ENCODE data around the gene EXD3.
A peak's percentile ranks its signal among the peaks of the same experiment; 100 is the strongest.
"Not testable (repeated sequence)": the region's sequence is repeated elsewhere in the genome, so short reads cannot be mapped to it uniquely, and the experiment has no call there.

EXD3 gene, protein sequence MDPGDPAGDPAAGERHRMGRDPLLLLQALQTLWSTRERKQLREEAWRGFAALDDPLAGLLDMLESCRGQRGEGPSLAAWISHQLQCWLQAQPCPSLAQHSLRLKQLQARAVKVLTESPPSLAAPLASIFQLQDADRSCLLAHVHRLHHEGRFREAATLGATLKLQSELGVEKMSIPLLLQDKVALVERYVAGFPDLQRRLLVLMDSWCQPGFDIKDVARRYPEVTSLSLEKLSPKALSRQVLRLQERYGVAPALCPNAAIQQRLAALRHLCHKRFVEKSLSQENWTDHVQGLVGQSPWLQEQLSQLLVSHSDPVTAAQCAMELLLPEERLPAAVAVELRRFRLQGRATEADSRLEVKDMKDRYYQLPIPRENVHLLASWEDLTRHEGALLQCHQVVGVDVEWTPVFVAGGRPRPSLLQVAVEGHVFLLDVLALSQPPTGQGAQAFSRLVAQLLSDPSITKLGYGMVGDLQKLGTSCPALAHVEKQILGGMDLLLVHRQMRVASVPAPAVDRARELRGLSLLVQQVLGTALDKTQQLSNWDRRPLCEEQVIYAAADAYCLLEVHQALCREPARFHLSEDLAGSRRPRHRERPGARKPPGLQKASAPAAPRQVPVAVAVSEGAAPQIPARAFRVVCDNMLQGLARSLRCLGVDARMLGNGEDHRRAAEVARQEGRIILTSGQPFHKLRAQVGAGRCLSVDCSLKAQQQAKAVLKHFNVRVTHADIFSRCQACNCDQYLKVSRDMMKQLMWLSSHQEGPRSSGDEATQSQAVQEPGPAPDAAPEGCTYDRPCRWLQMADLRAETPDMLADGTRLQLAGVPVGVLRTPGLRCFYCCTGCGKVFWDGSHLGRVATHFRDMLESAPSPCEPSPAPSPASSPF

DNA sequence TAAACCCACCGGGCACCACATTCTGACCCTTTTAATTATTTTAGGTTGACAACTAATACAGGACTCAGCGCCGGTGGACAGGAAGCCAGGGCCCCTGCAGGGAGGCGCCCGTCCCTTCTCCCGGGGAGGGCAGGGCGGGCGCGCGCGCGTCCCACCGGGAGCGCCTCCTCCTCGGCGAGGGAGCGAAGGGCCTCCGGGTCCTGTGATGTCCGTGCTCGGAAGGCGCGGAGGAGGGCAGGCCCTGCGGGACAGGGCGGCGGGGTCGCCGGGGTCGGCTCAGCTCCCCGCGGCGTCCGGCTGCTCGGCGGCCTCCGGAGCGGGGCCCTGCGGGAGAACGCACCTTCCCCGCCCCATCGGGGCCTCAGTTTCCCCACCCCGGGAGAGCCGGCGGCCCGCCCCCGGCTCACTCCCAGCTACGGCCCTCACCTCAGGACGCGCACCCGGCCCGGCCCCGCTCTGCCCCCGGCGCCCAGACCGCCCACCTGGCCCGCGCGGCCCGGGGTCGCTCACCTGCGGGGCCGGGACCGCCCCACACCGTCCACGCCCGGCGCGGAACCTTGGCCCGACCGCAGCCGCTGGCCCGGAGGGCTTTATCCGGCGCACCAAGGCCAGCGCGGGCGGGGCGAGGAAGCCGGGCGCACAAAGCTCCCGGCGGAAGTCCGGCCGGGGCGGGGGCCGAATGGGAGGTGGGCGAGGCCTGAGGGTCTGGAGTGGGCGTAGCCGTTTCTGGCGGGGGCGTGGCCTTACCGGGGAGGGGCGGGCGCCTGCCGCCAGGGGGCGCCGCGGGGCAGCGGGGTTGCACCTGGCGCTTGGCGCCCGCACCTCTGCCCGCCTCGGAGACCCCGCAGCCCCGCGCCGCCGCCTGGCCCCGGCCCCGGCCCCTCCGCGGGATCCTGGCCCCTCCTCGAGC is at the start of gene EXD3, which contains the start of gene NOXA1:
TSS of gene EXD3 (minus strand) at position 559 of the 910 bp plus-strand sequence. CDS start 27,805 bp downstream, outside the sequence.
TSS of gene NOXA1 (plus strand) at position 790 of the 910 bp plus-strand sequence. CDS start 137 bp downstream, outside the sequence.
- peak; percentile 55 to 69 for DNase-seq

DNA sequence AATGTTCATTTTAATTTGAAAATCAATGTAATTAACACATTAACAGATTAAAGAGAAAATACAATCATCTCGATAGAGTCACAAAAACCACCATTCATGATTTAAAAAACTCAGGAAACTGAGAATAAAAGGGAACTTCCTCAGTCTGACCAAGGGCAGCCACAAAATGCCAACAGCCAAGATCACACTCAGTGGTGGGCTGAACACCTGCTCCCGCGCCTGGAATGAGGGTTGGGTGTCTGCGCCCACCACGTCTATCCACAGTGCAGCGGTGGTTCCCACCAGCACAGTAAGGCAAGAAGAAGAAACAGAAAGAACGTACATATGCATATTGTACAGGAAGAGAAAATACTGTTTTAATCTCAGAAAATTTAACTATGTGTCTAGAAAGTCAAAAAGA is 47.8 kb upstream of the EXD3 start:
- DNase-seq: no peak

DNA sequence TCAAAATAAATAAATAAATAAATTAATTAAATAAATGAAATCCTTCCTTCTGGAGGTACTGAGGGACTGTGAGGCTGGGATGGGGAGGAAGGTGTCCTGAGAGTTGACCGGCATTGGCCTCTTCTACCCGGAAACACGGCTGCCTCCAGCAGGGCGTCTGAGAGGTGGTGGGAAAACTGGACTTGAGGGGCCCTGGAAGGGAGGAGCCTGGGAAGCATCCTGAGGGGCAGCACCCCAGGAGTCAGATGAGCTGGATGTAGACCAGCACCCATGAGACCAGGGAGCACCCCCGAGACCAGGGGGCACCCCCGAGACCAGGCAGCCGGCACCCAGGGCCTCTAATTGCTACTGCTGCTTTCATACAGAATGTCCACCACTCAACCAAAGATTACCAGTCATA is 44.9 kb upstream of the EXD3 start:
- DNase-seq: no peak

DNA sequence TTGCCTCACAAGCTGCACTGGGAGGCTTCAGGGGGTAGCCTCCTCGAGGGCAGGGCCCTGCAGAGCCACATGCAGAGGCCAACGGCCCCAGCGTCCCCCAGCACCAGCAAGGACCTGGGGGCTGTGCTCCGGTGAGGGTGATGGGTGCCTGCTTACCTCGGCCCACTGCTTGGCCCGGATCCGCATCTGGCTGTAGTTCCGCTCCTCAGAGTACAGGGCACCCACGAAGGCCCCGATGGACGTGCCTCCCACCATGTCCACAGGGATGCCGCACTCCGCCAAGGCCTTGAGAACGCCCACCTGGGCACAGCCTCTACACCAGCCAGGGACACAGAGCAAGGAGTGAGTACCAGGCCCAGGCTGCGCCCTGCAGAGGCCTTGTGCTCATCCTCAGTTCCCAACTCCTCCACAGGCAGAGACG is 44.2 kb upstream of the EXD3 start:
- DNase-seq: no peak

DNA sequence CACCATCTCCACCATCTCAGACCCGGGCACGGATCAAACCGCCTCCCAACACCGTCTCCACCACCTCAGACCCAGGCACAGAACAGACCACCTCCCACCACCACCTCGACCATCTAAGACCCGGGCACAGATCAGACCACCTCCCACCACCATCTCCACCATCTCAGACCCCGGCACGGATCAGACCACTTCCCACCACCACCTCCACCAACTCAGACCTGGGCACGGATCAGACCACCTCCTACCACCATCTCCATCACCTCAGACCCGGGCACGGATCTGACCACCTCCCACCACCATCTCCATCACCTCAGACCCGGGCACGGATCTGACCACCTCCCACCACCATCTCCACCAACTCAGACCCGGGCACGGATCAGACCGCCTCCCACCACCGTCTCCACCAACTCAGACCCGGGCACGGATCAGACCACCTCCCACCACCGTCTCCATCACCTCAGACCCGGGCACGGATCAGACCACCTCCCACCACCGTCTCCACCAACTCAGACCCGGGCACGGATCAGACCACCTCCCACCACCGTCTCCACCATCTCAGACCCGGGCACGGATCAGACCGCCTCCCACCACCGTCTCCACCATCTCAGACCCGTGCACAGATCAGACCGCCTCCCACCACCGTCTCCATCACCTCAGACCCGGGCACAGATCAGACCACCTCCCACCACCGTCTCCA is 43.6 kb upstream of the EXD3 start:
- not testable (repeated sequence) for DNase-seq

DNA sequence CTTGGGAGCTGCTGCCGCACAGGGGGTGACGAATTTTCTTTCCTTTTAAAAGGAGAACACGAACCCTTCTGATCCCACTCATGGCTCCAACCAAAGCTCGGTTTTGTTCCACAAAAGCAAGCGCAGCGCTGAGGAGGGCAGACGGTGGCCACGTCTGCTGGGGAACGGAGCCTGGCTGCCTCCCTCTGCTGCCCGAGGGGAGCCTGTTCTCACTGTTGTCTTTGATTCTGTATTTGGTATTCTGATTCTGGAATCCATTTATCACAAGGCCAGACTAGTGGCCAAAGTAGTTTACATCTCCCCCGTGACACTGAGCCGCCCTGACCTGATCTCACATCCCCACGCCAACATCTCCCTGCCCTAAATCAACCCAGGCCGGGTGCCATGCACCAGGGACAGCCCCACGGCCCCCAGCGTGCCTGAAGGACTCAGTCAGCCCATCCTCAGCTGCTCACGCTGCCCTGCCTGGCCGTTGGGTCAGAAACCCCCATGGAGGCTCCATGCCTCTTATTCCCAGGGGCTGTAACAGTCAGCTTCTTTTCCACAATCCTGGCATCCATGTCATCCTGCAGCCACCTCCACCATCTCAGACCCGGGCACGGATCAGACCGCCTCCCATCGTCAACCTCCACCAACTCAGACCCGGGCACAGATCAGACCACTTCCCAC is 42.9 kb upstream of the EXD3 start:
- no peak for DNase-seq

GRCh38 chr9:137465000-137465719 is 42.2 kb upstream of the EXD3 start:
- no peak for DNase-seq

DNA sequence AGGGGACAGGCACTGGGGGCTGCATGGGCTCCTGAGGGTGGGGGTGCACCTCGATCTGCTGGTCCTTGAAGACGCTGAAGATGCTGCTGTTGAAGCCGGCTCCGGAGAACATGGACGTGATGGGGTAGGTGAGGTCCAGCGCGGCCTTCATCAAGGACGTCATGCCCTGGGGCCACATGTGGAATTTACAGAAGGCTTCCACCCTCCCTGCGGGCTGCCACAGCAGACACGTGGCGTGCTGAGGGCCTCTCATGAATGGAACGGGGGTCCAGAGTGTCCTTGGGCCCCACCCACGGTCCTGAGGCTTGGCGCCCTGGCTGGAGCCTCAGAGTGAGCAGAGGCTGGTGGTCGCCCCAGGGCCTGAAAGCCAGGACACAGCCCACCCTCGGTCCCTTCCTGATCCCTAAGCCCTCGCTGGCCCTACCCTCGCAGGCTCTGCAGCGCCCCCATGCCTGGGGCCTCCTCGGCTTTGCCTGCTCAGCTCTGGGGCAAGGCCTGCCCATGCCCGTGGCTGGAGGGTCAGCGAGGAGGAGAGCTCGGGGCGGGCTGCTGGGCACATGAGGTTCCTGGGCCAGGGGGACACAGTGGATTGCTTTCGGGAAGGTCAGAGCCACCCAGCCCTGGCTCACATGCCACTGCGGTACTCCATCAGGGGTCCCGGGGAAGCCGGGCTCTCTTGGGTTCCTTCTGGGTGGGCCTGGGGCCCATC is 41.5 kb upstream of the EXD3 start:
- DNase-seq: no peak

DNA sequence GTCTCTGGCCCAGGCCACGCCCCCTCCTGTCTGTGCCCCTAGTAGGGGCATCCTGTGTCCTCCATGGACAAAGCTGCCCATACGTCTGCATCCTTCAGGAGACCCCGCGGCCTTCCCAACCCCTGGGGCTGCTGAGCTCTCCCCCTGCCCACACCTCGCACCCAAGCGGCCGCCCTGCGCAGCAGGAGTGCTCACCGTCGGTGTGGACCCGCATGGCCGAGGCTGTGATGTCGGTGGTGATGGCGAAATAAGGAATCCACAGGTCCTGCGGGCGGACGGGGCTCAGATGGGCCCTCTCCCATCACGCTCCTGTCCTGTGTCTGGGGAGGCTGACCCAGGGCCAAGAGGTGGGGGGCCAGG is 40.9 kb upstream of the EXD3 start:
- DNase-seq: no peak

DNA sequence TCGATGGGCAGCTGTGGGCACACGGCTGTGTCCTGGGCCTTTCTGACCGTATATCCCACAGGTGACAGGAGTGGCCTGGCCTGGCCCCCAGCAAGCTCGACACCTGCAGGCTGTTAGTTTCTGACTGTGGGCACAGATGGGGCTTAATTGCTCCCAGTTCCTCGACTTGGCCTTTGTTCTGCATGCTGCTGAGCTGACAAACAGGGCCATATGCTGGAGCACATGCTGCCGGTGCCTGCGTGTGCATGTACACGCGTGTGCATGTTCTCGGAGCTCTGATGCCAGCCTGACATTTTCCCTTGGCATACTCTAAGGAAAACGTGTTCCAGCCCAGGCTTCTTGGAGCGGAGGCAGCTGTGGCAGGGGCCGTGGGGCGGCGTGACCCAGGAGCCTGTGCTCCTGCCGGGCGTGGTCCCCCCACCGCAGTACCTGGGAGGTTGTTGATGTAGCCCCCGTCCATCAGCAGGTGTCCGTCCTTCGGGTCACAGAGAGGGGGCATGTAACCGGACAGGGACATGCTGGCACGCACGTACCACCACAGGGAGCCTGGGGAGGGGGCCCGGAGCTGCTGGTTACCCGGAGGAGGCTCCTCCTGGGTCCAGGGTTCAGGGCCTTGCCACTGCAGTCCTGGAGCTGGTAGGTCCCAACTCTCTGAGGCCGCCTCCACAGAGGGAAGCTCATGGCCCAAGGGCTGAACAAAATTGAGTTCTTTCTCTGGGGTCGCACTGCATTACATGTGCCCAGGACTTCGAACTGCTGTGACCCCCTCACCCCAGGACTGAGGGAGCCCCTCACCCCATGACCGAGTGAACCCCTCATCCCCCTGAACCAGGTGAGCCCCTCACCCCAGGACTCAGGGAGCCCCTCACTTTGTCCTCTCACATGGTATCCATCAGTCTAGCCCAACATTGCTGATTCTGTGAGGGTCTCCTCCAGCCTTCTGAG is 40.3 kb upstream of the EXD3 start:
- DNase-seq: no peak

DNA sequence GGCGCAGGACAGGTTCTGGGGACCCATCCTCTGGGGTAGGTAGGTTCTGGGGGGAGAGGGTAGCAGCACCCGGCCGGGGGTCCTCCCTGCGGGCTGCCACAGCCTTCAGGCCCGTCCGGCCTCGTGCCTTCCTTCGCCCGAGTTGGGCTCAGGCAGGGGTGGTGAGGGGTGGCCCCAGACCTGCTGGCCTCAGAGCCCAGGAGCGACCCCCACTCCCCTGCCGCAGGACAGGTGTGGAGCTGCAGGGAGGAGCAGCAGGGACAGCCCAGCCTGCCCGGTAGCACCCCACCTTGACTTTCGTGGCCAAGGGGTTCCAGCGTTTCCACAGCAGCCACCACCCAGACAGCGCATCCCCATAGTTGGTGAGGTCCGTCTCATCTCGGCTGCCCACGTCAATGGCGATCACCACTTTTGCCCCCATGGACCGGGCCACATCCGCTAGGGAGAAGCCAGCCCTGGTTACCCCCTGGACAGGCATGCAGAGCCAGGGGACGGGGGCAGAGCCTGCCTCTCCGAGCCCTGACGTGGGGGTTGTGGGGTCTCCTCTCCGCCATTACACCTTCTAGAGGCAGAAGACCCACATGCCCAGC is 39.5 kb upstream of the EXD3 start:
- DNase-seq: no peak

DNA sequence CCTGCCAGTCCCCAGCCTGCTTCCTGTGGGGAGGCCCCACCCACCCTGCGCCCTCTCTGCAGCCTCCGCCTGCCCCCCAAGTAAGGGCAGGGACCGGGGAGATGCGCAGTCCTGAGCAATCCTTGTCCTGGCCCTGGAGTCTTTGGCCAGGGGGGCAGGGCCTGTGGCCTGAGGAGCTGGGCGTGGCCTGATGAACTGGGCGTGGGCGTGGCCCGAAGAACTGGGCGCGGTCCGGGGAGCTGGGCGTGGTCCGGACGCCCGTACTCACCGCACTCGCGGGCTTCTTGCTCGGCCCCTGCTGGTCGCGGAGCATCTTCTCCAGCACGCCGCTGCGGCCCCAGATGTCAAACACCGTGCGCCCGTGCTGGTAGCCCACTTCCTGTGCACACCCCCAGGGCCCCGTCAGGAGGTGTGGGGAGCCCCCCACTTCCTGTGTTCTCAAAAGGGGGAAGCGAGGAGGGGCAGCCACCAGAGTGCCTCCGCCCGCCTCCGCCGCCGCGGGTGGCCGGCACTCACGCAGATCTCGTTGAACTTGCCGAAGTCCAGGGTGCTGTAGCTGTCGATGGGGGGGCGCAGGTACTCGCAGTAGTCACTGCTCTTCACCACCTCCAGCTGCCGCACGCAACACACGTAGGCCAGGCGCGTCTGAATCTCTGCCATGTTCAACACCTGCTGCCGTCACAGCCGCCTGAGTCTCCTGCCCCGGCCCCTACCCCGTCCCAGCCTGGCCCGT is 38.9 kb upstream of the EXD3 start:
- DNase-seq: no peak

DNA sequence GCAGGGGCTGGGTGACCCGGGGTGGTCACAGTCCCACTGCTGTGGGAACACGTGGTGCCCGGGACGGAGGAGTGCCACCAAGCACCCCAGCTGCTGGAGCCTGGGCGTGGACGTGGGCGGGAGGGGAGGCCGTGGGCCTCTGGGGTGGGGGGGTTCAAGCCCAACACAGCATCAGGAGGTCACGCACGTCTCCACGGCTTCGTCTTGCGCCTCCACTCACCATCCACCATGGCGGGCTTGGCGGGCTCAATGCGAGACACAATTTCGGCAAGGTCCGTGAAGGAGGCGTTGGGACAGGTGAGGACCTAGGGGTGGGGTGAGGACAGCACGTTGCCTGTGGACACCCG is 38.3 kb upstream of the EXD3 start:
- DNase-seq: no peak

DNA sequence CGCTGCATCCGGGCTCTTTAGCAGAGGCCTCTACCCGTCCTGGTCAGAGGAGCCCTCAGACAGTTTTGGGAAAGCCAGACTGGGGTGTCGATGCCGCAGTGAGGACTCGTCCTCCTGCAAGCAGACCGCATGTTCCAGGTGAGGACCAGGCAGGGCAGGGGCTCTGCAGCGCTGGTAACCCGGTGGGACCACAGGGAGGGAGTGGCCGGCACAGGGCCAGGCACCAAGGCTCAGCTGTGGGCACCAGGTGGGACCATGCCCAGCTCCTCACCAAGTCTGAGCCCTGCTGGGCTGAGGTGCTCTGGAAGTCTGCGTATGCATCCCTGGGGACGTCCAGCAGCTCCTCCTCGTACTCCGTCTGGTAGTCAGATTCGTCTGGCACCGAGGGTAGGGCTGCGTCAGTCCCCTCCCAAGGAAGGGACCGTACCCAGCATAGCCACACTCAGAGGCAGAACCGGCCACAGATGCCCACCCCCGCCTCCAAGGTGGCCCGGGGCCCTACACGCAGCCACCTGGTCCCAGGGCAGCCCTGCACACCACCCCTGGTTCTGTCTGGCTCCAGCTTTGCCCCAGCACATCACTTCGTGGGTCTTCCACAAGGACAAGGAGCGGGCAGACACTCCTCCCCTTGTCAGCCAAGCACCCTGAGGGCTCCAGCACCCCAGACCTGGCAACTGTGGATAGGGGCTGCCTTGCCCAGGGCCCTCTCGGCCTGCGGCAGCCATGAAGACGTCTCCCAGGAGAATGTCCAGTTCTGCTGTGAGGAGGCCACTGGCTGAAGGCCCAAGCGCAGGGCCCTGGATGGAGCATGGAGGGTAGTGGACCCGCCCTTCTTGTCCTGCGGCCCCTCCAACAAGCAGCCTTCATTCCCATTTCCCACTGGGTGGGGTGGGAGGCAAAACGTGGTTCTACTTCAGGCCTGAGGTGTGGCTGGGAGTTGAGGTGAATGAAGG is 37.7 kb upstream of the EXD3 start:
- DNase-seq: no peak

GRCh38 chr9:137459601-137460362 is 36.8 kb upstream of the EXD3 start:
- DNase-seq: no peak

DNA sequence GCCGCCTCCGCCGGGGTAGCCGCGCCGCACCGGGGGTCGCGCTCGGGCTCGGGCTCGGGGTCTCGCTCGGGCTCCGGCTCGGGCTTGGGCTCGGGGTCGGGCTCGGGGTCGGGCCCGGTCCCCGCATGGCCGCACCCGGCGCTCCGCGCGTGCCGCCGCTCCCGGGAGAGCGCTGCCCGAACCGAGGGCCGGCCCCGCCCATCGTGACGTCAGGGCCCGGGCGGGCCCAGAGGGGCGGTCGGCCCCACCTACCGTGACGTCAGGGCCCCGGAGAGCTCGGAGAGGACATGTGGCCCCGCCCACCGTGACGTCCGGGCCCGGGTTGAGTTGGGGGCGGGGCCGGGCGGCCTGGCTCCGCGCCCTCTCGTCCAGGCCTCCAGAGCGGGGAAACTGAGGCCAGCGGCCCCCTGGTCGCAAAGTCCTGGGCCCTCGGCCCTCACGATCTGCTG is 36.2 kb upstream of the EXD3 start, which contains the start of gene NSMF:
TSS of gene NSMF (minus strand) at position 183 of the 449 bp plus-strand sequence. CDS start 232 bp downstream, outside the sequence.
- peak; percentile 63 to 68 for DNase-seq
